T-helper 1 cell (primary cell): ENCODE results near the gene NUAK2.
A peak's percentile ranks its signal among the peaks of the same experiment; 100 is the strongest.
"Not testable (repeated sequence)": the region's sequence is repeated elsewhere in the genome, so short reads cannot be mapped to it uniquely, and the experiment has no call there.

Experiments
- DNase-seq, 5 donors: peaks; one replicate each; pipeline ENCODE4 v3.0.0-alpha.2; 2012 to 2020

Gene NUAK2

GRCh38 chr1:205294934-205295333, 26.6 kb downstream of the NUAK2 start:
- no peak for DNase-seq

- DNase-seq = no peak
Measured at GRCh38 chr1:205294175-205294917, 27.2 kb downstream of the NUAK2 start.

GRCh38 chr1:205293350-205294074, 28.0 kb downstream of the NUAK2 start:
- no peak for DNase-seq

- no peak for DNase-seq
Measured at GRCh38 chr1:205291596-205291995, 29.9 kb downstream of the NUAK2 start.

GRCh38 chr1:205287767-205288559, 33.6 kb downstream of the NUAK2 start:
- DNase-seq = peak; percentile 53 to 95 (median 69)

- DNase-seq = no peak
Measured at GRCh38 chr1:205287076-205287475, 34.5 kb downstream of the NUAK2 start.

GRCh38 chr1:205286335-205286950, 35.1 kb downstream of the NUAK2 start:
- peak; percentile 43 to 90 (median 63) for DNase-seq

- peak; percentile 27 to 84 (median 41) for DNase-seq
Measured at GRCh38 chr1:205285381-205286101, 36.0 kb downstream of the NUAK2 start.

- peak; percentile 73 to 92 (median 83) for DNase-seq
Measured at GRCh38 chr1:205284420-205285144, 37.0 kb downstream of the NUAK2 start.

- no peak for DNase-seq
Measured at GRCh38 chr1:205283270-205284147, 38.0 kb downstream of the NUAK2 start.

- DNase-seq = not testable (repeated sequence)
Measured at GRCh38 chr1:205280666-205281395, 40.7 kb downstream of the NUAK2 start.

- peak in 1 of 5 donors; percentile 49 for DNase-seq
Measured at GRCh38 chr1:205279986-205280385, 41.6 kb downstream of the NUAK2 start.

- DNase-seq = no peak
Measured at GRCh38 chr1:205276689-205277065, 44.9 kb downstream of the NUAK2 start.

- DNase-seq = no peak
Measured at GRCh38 chr1:205275916-205276688, 45.4 kb downstream of the NUAK2 start.

- peak in 2 of 5 donors; percentile 20 to 29 for DNase-seq
Measured at GRCh38 chr1:205275133-205275532, 46.4 kb downstream of the NUAK2 start.

GRCh38 chr1:205274041-205274691, 47.4 kb downstream of the NUAK2 start:
- DNase-seq = no peak

- DNase-seq = peak; percentile 62 to 82 (median 75)
Measured at GRCh38 chr1:205273551-205273982, 48.0 kb downstream of the NUAK2 start.

- DNase-seq = no peak
Measured at GRCh38 chr1:205272536-205272935, 49.0 kb downstream of the NUAK2 start.
